T-helper 17 cell (primary cell): Measurements from ENCODE around the gene EMP3. TPM values are rescaled to one million over a fixed set of nuclear protein-coding genes. Genes with fewer than 3 reads are reported as not detected.
"Not testable (repeated sequence)": the region's sequence is repeated elsewhere in the genome, so short reads cannot be mapped to it uniquely, and the experiment has no call there.

Experiments
- ATAC-seq: fragments of 150-1000 bp; cut with Tn5 transposase; 2 replicates; pipeline ENCODE4 v1.10.0; 2021; ENCODE audit warnings: mild to moderate bottlenecking, moderate library complexity
- DNase-seq, 3 donors: peaks; one replicate each; pipeline versions ENCODE4 v3.0.0 to v3.0.0-alpha.2; 2020 to 2021
- H3K9me3 ChIP-seq: one replicate; pipeline ENCODE4 v1.7.0; 2013; ENCODE audit warnings: low read length, mild to moderate bottlenecking; ENCODE audit not compliant: control insufficient read depth, poor library complexity, severe bottlenecking
- H3K27ac Mint-ChIP-seq: one replicate; pipeline ENCODE4 v1.8.0; 2022; ENCODE audit warnings: mild to moderate bottlenecking, moderate library complexity, mixed read lengths
- H3K27me3 Mint-ChIP-seq: one replicate; pipeline ENCODE4 v1.8.0; 2022; ENCODE audit warnings: mixed read lengths
- H3K36me3 Mint-ChIP-seq: one replicate; pipeline ENCODE4 v1.8.0; 2022; ENCODE audit warnings: low read depth, mixed read lengths
- H3K4me1 Mint-ChIP-seq: one replicate; pipeline ENCODE4 v1.8.0; 2022; ENCODE audit warnings: mild to moderate bottlenecking, mixed read lengths
- H3K4me3 Mint-ChIP-seq: one replicate; pipeline ENCODE4 v1.8.0; 2022; ENCODE audit warnings: mild to moderate bottlenecking, moderate library complexity, mixed read lengths
- total RNA-seq, 4 donors: library from RNA in 2 of 4; stranded (reverse) in 2 of 4; gene quantifications; one replicate each; pipeline ENCODE4 v1.2.3 and lab custom pipeline; 2022 to 2026

EMP3 gene
- total RNA-seq, 2 donors from 2014 or later: 286 to 374 TPM

DNA sequence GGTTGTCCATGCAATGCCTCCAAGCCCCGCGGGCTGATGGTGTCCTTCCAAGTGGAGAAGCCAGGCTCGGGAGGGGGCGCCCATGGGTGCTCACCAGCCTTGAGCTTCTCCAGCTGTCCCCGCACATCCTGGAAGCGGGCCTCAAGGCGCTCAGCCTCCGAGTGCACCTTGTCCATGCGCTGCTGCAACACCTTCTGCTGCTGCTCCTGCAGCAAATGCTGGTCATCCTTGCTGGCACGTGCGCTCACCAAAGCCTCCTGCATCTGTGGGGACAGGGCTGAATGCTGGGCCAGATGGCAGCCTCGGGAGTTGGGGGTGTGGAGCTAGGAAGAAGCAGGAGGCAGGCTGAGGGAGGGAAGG, 22.8 kb upstream of the EMP3 start:
- Mint-ChIP-seq H3K36me3 (peaks cover 3% of the 10 kb centered on the region), H3K27ac (no peak overlapping the region), H3K4me1 (peaks cover 3% of the 10 kb centered on the region), H3K27me3 (no peaks in the 10 kb centered on the region), H3K4me3 (no peak overlapping the region)
- H3K9me3 ChIP-seq: no peaks in the 10 kb centered on the region
- no peak for ATAC-seq
- DNase-seq: no peak

DNA sequence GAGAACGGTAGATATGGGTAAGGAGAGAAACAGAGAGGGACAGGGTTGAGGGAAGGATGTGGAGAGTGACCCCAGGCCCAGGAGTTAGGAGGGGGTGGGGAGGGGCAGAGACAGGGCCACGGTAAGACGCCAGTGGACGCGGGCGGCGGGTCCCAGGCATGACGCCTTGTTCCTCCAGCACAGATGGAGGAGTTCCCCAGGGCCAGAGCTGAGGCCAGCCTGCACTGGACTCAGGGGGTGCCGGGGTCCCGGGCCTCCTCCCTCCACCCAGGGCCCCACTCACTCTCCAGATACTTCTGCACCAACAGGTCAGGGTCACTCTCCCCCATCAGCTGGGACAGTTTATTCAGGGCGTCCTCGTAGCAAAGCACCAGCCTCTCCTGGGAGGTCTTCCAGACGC, 22.0 kb upstream of the EMP3 start:
- H3K27me3 Mint-ChIP-seq: no peaks in the 10 kb centered on the region

DNA sequence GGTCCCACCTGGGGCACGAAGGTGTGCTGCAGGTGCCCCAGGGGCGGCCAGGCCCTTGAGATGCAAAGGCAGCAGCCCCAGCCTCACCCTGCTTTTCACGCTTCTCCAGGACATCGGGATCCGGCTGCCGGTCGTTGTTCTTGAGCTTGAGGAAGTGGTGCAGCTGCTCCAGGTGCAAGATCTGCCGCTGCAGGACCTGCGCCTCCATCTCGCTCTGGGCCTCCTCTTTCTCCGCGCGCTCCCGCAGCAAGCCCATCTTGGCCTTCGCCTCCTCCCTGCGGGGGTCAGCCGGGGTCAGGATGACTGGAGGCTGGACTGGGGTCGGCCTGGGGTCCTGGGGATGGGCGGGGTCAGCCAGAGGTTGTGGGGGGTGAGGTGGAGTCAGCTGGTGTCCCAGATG, 21.5 kb upstream of the EMP3 start:
- Mint-ChIP-seq H3K4me3 (no peak overlapping the region), H3K4me1 (peaks cover 3% of the 10 kb centered on the region), H3K27ac (no peak overlapping the region), H3K36me3 (peaks cover 3% of the 10 kb centered on the region), H3K27me3 (no peaks in the 10 kb centered on the region)
- H3K9me3 ChIP-seq: no peaks in the 10 kb centered on the region
- ATAC-seq (no peak), DNase-seq (no peak)

More for the DNA sequence above, 22.0 kb upstream of the EMP3 start:
- ATAC-seq (no peak), DNase-seq (no peak)
- Mint-ChIP-seq H3K4me3 (no peak overlapping the region), H3K36me3 (peaks cover 3% of the 10 kb centered on the region), H3K4me1 (peaks cover 3% of the 10 kb centered on the region), H3K27ac (no peak overlapping the region)
- H3K9me3 ChIP-seq: no peaks in the 10 kb centered on the region

DNA sequence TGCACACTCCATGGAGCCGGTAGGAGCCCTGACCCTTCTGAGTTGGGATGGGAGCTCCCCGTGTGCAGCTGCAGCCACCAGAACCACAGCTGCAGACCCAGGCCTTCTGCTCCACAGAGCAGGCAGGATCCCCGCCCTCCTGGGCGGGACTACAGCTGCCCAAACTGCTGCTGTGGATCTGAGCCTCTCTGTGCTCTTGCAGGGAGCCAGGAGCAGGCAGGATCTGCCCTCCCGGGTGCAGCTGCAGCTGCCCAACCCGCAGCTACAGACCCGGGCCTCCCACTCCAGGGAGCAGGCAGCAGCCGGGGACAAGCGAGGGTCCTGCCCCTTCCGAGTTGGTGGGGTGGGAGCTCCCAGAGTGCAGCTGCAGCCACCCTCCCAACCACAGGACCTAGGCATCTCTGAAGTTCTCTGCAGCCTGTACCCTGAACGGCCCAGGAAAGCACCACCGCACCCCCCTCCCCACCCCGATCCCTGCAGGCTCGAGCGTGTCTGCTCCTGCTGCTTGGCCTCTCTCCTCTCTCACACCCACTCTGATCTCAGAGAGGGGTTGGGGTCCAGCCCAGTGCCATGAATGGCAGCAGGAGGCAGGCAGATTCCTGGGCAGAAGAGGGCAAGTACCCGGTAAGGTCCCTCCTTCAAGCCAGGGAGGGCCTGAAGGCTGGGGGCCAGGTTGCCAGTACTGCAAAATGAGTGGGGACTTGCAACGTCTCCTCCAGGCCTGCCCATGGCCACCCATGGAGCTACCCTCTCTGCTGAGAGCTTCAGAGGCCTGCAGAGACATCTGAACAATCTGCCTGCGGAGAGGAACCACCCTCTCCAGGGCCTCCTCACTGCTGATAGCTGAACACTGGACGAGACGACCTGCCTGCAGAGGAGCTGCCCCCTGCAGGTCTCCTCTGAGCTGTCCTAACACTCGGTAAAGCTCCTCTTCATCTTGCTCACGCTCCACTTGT, 16.4 kb upstream of the EMP3 start:
- Mint-ChIP-seq H3K4me1 (peaks cover 5% of the 10 kb centered on the region), H3K27ac (no peak overlapping the region), H3K4me3 (no peak overlapping the region), H3K27me3 (no peaks in the 10 kb centered on the region), H3K36me3 (peaks cover 5% of the 10 kb centered on the region)
- no peaks in the 10 kb centered on the region for H3K9me3 ChIP-seq
- DNase-seq: no peak
- no peak for ATAC-seq

DNA sequence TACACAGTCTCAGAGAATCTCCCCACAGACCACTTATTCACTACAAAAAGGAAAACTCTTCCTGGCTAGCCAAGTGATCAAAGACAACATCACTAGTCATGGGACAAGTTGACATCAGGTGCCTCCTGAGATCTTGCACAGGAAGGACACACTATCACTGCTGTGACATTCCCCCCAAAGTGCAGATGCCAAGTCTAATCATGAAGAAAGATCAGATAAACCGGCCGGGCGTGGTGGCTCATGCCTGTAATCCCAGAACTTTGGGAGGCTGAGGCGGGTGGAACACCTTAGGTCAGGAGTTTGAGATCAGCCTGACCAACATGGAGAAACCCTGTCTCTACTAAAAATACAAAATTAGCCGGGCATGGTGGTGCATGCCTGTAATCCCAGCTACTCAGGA, 15.6 kb upstream of the EMP3 start:
- H3K27me3 Mint-ChIP-seq, DNase-seq, H3K4me1 Mint-ChIP-seq, H3K27ac Mint-ChIP-seq, H3K9me3 ChIP-seq, H3K4me3 Mint-ChIP-seq, ATAC-seq, H3K36me3 Mint-ChIP-seq: not testable (repeated sequence)

DNA sequence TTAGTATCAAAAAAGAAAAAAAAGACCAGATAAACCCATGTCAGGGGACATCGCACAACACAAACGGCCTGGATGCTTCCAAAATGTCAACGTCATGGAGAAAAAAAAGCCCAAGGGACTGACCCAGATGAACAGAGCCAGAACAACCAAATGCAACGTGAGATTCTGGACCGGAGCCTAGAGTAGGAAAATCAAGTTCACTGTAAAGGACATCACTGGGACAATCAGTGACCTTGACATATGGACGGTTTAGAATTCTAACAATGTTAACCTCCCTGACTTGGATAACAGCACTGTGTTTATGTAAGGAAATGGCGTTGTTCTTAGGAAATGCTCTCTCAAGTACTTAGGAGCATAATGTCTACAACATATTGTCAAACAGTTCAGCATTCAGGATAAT, 15.1 kb upstream of the EMP3 start:
- H3K27ac Mint-ChIP-seq: no peak overlapping the region
- ATAC-seq (no peak), DNase-seq (no peak)
- H3K27me3 Mint-ChIP-seq: no peaks in the 10 kb centered on the region
- peaks cover 2% of the 10 kb centered on the region for H3K4me1 Mint-ChIP-seq
- no peak overlapping the region for H3K4me3 Mint-ChIP-seq
- H3K9me3 ChIP-seq: no peaks in the 10 kb centered on the region
- H3K36me3 Mint-ChIP-seq: peaks cover 2% of the 10 kb centered on the region

DNA sequence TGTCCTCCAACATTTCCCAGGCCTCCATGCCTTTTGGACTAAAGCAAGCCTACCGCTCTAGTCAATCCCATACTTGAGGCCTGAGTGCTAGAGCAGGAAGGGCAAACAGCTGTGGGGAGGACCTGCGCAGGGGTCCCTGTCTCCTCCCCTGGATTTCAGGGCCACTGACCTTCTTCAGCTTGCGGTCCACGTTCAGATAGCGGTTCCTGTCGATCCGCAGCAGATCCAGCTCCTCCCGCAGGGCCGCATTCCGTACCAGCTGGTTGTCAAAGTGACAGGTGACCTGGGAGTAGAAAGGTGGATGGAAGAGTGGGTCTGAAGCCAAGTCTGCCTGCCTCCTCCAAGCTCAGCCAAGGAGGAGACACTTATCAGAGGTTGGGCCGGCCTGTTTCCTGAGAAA, 14.0 kb upstream of the EMP3 start:
- no peak for ATAC-seq
- H3K4me3 Mint-ChIP-seq: no peak overlapping the region
- peaks cover 2% of the 10 kb centered on the region for H3K36me3 Mint-ChIP-seq

DNA sequence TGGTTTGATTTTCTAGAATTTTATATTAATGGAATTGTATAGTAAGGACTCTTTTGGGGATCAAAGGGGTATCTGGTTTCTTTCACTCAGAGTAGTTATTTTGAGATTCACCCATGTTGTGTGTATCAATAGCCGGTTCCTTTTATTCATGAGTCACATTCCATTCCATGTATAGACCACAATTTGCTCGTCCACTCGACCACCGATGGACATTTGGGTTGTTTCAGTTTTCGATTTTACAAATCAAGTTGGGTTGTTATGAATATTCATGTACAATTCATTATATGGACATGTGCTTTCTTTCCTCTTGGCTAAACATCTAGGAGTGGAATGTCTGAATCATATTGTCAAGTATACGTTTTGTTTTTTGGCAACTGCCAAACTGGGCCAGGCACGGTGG, 9.6 kb upstream of the EMP3 start:
- no peaks in the 10 kb centered on the region for H3K36me3 Mint-ChIP-seq
- H3K9me3 ChIP-seq: no peaks in the 10 kb centered on the region
- no peak overlapping the region for H3K27ac Mint-ChIP-seq
- H3K4me1 Mint-ChIP-seq: peaks cover 8% of the 10 kb centered on the region
- H3K27me3 Mint-ChIP-seq: no peaks in the 10 kb centered on the region
- ATAC-seq (no peak), DNase-seq (no peak)
- no peak overlapping the region for H3K4me3 Mint-ChIP-seq

More for the DNA sequence above, 14.0 kb upstream of the EMP3 start:
- Mint-ChIP-seq H3K27ac (no peak overlapping the region), H3K4me1 (peaks cover 2% of the 10 kb centered on the region), H3K27me3 (no peaks in the 10 kb centered on the region)
- DNase-seq: no peak
- no peaks in the 10 kb centered on the region for H3K9me3 ChIP-seq

DNA sequence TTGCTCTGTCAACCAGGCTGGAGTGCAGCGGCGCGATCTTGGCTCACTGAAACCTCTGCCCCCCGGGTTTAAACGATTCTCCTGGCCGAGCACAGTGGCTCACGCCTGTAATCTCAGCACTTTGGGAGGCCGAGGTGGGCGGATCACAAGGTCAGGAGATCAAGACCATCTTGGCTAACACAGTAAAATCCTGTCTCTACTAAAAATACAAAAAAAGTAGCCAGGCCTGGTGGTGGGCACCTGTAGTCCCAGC, 7.7 kb upstream of the EMP3 start:
- H3K4me1 Mint-ChIP-seq: peaks cover 18% of the 10 kb centered on the region
- not testable (repeated sequence) for H3K4me3 Mint-ChIP-seq

DNA sequence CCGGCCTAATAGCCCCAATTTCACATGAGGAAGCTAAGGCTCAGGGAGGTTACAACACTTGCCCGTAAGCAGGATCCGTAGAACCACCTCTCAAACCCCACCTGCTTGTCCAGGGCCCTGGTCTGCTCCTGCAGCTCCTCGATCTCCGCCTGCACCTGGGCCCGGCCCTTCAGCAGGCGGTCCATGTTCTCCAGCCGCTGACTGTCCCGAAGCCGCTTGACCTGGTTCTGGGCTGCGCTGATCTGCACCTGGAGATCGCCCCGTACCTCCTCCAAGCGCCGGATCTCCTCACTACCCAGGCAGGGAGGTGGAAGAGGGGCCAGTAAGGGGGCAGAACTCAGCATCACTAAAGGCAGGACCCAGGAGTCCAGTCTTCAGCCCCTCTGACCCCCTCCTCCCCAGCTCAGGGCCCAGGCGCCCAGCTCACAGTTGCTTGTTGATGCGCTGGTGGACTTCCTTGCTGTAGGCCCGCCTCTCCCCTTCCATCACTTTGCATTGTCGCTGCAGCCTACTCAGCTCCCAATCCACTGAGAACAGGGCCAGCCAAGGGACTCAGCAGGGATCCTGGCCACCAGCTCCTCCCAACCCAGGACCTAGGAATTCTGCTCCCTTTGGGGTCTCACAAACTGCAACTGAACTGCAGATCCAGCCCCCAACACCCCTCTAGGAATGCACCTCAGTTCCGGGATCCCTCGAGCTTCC, 6.9 kb upstream of the EMP3 start:
- no peak overlapping the region for H3K27ac Mint-ChIP-seq
- no peak for ATAC-seq
- H3K36me3 Mint-ChIP-seq: no peaks in the 10 kb centered on the region
- no peak for DNase-seq
- H3K4me3 Mint-ChIP-seq: no peak overlapping the region
- H3K9me3 ChIP-seq: no peaks in the 10 kb centered on the region
- peaks cover 25% of the 10 kb centered on the region for H3K4me1 Mint-ChIP-seq
- no peaks in the 10 kb centered on the region for H3K27me3 Mint-ChIP-seq

More for the DNA sequence above, 7.7 kb upstream of the EMP3 start:
- H3K27ac Mint-ChIP-seq: peak overlapping the region; percentile 24
- H3K36me3 Mint-ChIP-seq, ATAC-seq, H3K9me3 ChIP-seq, DNase-seq, H3K27me3 Mint-ChIP-seq: not testable (repeated sequence)

DNA sequence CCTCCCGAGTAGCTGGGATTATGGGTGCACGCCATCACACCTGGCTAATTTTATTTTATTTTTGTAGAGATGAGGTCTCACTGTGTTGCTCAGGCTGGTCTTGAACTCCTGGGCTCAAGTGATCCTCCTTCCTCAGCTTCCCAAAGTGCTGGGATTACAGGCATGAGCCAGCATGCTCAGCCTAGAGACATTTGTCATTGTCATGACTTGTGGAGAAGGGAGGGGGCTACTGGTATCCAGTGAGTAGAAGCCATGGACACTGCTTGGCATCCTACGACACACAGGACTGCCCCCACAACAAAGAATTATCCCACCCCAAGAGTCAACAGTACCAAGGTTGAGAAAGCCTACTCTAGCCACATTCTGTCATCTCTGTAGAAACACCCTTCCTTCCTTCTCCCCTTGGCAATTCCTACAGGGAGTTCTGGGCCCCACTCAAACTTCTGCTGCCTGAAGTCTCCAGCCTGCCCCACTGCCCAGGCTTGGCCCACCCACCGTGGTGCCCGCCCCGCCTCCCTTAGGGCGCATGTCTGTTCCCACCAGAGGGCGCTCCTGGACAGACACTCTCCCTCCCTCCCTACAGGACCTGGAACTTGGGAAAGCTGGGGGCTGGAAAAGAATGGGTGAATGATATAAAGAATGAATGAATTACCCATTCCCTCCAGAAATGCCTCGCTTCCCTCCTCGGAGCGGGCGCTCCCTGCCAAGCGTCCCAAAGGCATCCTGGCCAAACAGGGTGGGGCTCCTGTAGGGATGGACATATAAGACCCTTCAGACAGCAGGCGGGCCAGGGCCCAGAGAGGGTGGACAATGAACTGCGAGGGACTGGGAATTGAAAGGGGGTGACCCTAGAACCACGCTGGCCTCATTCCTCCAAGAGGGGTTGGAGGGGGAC, 5.5 kb upstream of the EMP3 start:
- no peak for ATAC-seq
- peak; percentile 64 to 77 (median 65) for DNase-seq
- Mint-ChIP-seq H3K4me3 (peak overlapping the region; percentile 97), H3K27ac (peak overlapping the region; percentile 100), H3K27me3 (no peaks in the 10 kb centered on the region), H3K36me3 (no peaks in the 10 kb centered on the region), H3K4me1 (peaks cover 37% of the 10 kb centered on the region)
- H3K9me3 ChIP-seq: no peaks in the 10 kb centered on the region

DNA sequence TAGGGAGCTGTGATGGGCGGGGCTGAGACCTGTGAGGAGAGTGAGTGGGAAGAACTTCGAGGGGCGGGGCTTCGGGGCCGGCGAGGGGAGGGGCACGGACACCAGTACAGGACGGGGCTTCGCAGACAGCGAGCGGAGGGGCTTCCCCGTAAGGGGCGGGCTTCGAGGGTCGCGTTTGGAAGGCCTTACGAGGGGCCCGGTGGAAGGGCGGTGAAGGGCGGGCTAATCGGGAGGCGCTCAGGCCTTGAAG, 4.1 kb upstream of the EMP3 start:
- peak; percentile 64 for ATAC-seq
- Mint-ChIP-seq H3K27me3 (no peaks in the 10 kb centered on the region), H3K4me1 (peaks cover 44% of the 10 kb centered on the region)

More for the DNA sequence above, 4.1 kb upstream of the EMP3 start:
- no peaks in the 10 kb centered on the region for H3K9me3 ChIP-seq
- Mint-ChIP-seq H3K4me3 (peak overlapping the region; percentile 97), H3K36me3 (peaks cover 3% of the 10 kb centered on the region), H3K27ac (peak overlapping the region; percentile 100)
- peak; percentile 87 to 96 (median 94) for DNase-seq
